WTC11 (cell line): Measurements from ENCODE around the gene DLG1. TPM values are rescaled to one million over a fixed set of nuclear protein-coding genes. Genes with fewer than 3 reads are reported as not detected.

Experiments
- ATAC-seq: fragments of 200-7000 bp; cut with Tn5 transposase; 2 replicates; pipeline ENCODE4 v1.10.0; 2021; ENCODE audit warnings: mild to moderate bottlenecking, moderate library complexity
- CTCF ChIA-PET: fragments of 300-600 bp; sonication (Branson Sonifier 250); formaldehyde crosslinking; loops from one replicate; lab custom pipeline; 2021; ENCODE audit warnings: antibody characterized with exemption; lab: Charles Lee
- POLR2A ChIA-PET: fragments of 350-600 bp; sonication (Branson Sonifier 250); formaldehyde crosslinking; loops from one replicate; lab custom pipeline; 2021; ENCODE audit warnings: antibody characterized with exemption; lab: Charles Lee
- DNase-seq: peaks from one replicate; pipeline ENCODE4 v3.0.0; 2021; ENCODE audit warnings: low spot score
- H3K27ac Mint-ChIP-seq: 2 replicates; pipeline ENCODE4 v1.8.0; 2021; ENCODE audit warnings: mixed read lengths
- H3K27me3 Mint-ChIP-seq: 2 replicates; pipeline ENCODE4 v1.8.0; 2021; ENCODE audit warnings: low read depth, mild to moderate bottlenecking, moderate library complexity, mixed read lengths
- H3K36me3 Mint-ChIP-seq: 2 replicates; pipeline ENCODE4 v1.8.0; 2021; ENCODE audit warnings: mixed read lengths
- H3K4me1 Mint-ChIP-seq: 2 replicates; pipeline ENCODE4 v1.8.0; 2022; ENCODE audit warnings: mixed read lengths
- H3K4me3 Mint-ChIP-seq: 2 replicates; pipeline ENCODE4 v1.8.0; 2021; ENCODE audit warnings: mild to moderate bottlenecking, moderate library complexity, mixed read lengths
- H3K9me3 Mint-ChIP-seq: 2 replicates; pipeline ENCODE4 v1.8.0; 2021; ENCODE audit warnings: mixed read lengths
- ATF1 ChIP-seq: sonication (generic); formaldehyde crosslinking; IDR thresholded peaks from 2 replicates; pipeline ENCODE4 v1.8.1; 2023; ENCODE audit warnings: mild to moderate bottlenecking, moderate library complexity, missing genetic modification reagents
- CBFB ChIP-seq: sonication (generic); formaldehyde crosslinking; IDR thresholded peaks from 2 replicates; pipeline ENCODE4 v1.8.1; 2022; ENCODE audit warnings: mild to moderate bottlenecking, low read depth, missing genetic modification reagents
- E2F5 ChIP-seq: sonication (generic); formaldehyde crosslinking; IDR thresholded peaks from 2 replicates; pipeline ENCODE4 v1.8.1; 2022; ENCODE audit warnings: mild to moderate bottlenecking, moderate library complexity, missing genetic modification reagents
- GABPB1 ChIP-seq: sonication (generic); formaldehyde crosslinking; IDR thresholded peaks from 2 replicates; pipeline ENCODE4 v1.8.1; 2023; ENCODE audit warnings: mild to moderate bottlenecking, missing genetic modification reagents
- GRHL2 ChIP-seq: fragments of 250-450 bp; sonication (Bioruptor Pico); IDR thresholded peaks from 2 replicates; pipeline ENCODE4 v1.8.0; 2022; ENCODE audit warnings: mild to moderate bottlenecking, moderate library complexity; ENCODE audit not compliant: insufficient replicate concordance, severe bottlenecking
- MAX ChIP-seq: sonication (generic); formaldehyde crosslinking; IDR thresholded peaks from 2 replicates; pipeline ENCODE4 v1.8.0; 2022; ENCODE audit warnings: mild to moderate bottlenecking, missing genetic modification reagents
- MLX ChIP-seq: sonication (generic); formaldehyde crosslinking; IDR thresholded peaks from 2 replicates; pipeline ENCODE4 v1.8.1; 2023; ENCODE audit warnings: mild to moderate bottlenecking, missing genetic modification reagents, moderate library complexity
- MXD4 ChIP-seq: fragments of 250-450 bp; sonication (Bioruptor Pico); IDR thresholded peaks from 2 replicates; pipeline ENCODE4 v1.8.0; 2021; ENCODE audit warnings: mild to moderate bottlenecking, moderate library complexity, borderline replicate concordance
- NFE2L1 ChIP-seq: sonication (generic); formaldehyde crosslinking; IDR thresholded peaks from 2 replicates; pipeline ENCODE4 v1.8.1; 2023; ENCODE audit warnings: missing genetic modification reagents
- NFYB ChIP-seq: sonication (generic); formaldehyde crosslinking; conservative IDR thresholded peaks from 2 replicates; pipeline ENCODE4 v1.8.0; 2022; ENCODE audit warnings: low read depth, missing genetic modification reagents
- PRRX2 ChIP-seq: fragments of 250-450 bp; sonication (Bioruptor Pico); IDR thresholded peaks from 2 replicates; pipeline ENCODE4 v1.8.0; 2021; ENCODE audit warnings: mild to moderate bottlenecking
- SMAD3 ChIP-seq: sonication (generic); formaldehyde crosslinking; IDR thresholded peaks from 2 replicates; pipeline ENCODE4 v1.8.0; 2022; ENCODE audit warnings: missing genetic modification reagents, mild to moderate bottlenecking, borderline replicate concordance
- SOX15 ChIP-seq: fragments of 250-450 bp; sonication (Bioruptor Pico); IDR thresholded peaks from 2 replicates; pipeline ENCODE4 v1.9.0; 2021; ENCODE audit warnings: mild to moderate bottlenecking
- TCF7 ChIP-seq: sonication (generic); formaldehyde crosslinking; IDR thresholded peaks from 2 replicates; pipeline ENCODE4 v1.8.0; 2022; ENCODE audit warnings: mild to moderate bottlenecking, low read depth, missing genetic modification reagents, moderate library complexity
- USF1 ChIP-seq: sonication (generic); formaldehyde crosslinking; IDR thresholded peaks from 2 replicates; pipeline ENCODE4 v1.8.0; 2022; ENCODE audit warnings: mild to moderate bottlenecking, missing genetic modification reagents
- USF2 ChIP-seq: sonication (generic); formaldehyde crosslinking; IDR thresholded peaks from 2 replicates; pipeline ENCODE4 v1.8.1; 2023; ENCODE audit warnings: mild to moderate bottlenecking, missing genetic modification reagents, moderate library complexity
- ZMAT4 ChIP-seq: fragments of 250-450 bp; sonication (Bioruptor Pico); IDR thresholded peaks from 2 replicates; pipeline ENCODE4 v1.9.0; 2021; ENCODE audit warnings: mild to moderate bottlenecking
- ZNF219 ChIP-seq: sonication (generic); formaldehyde crosslinking; IDR thresholded peaks from 2 replicates; pipeline ENCODE4 v1.8.0; 2023; ENCODE audit warnings: missing genetic modification reagents, mild to moderate bottlenecking, borderline replicate concordance
- total RNA-seq: library from RNA; stranded (reverse); gene quantifications from 3 replicates; pipeline ENCODE4 v1.2.3, GENCODE V29; 2021
- TF ChIP-seq, protein P1 (sequence below): fragments of 250-450 bp; sonication (Bioruptor Pico); IDR thresholded peaks from 2 replicates; pipeline ENCODE4 v1.9.0; 2021; ENCODE audit warnings: mild to moderate bottlenecking, borderline replicate concordance
- TF ChIP-seq, protein P2 (sequence below): sonication (generic); formaldehyde crosslinking; IDR thresholded peaks from 2 replicates; pipeline ENCODE4 v1.8.0; 2023; ENCODE audit warnings: missing genetic modification reagents
- TF ChIP-seq, protein P3 (sequence below): fragments of 250-450 bp; sonication (Bioruptor Pico); conservative IDR thresholded peaks from 2 replicates; pipeline ENCODE4 v1.9.0; 2021; ENCODE audit warnings: mild to moderate bottlenecking
- TF ChIP-seq, protein P4 (sequence below): sonication (generic); formaldehyde crosslinking; IDR thresholded peaks from 2 replicates; pipeline ENCODE4 v1.8.0; 2022; ENCODE audit warnings: mild to moderate bottlenecking, missing genetic modification reagents

Gene DLG1
- total RNA-seq, 1 experiment from 2014 or later = 81.1 TPM

DNA sequence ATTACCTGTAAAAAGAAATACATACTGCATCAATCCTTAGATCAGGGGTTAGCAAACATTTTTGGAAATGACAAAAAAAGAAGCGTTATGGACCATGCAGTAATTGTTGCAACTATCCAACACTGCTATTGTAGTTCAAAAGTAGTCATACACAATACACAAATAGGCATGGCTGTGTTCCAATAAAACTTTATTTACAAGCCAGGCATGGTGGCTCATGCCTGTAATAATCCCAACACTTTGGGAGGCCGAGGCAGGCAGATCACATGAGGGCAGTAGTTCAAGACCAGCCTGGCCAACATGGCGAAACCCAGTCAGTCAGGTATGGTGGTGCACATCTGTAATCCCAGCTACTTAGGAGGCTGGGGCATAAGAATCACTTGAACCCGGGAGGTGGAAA lies 124.8 kb downstream of the DLG1 start:
- H3K27me3 Mint-ChIP-seq = no peaks in the 10 kb centered on the region
- POLR2A ChIA-PET = no interaction called here
- ATAC-seq = no peak
- no peak for TF ChIP-seq ZNF219 (CRISPR knock-in tag)
- no peak for TF ChIP-seq MAX
- no peak for TF ChIP-seq NFYB
- no peak for TF ChIP-seq SMAD3 (CRISPR knock-in tag)
- TF ChIP-seq CBFB (CRISPR knock-in tag) = no peak
- TF ChIP-seq MXD4 = no peak
- TF ChIP-seq, protein P1, sequence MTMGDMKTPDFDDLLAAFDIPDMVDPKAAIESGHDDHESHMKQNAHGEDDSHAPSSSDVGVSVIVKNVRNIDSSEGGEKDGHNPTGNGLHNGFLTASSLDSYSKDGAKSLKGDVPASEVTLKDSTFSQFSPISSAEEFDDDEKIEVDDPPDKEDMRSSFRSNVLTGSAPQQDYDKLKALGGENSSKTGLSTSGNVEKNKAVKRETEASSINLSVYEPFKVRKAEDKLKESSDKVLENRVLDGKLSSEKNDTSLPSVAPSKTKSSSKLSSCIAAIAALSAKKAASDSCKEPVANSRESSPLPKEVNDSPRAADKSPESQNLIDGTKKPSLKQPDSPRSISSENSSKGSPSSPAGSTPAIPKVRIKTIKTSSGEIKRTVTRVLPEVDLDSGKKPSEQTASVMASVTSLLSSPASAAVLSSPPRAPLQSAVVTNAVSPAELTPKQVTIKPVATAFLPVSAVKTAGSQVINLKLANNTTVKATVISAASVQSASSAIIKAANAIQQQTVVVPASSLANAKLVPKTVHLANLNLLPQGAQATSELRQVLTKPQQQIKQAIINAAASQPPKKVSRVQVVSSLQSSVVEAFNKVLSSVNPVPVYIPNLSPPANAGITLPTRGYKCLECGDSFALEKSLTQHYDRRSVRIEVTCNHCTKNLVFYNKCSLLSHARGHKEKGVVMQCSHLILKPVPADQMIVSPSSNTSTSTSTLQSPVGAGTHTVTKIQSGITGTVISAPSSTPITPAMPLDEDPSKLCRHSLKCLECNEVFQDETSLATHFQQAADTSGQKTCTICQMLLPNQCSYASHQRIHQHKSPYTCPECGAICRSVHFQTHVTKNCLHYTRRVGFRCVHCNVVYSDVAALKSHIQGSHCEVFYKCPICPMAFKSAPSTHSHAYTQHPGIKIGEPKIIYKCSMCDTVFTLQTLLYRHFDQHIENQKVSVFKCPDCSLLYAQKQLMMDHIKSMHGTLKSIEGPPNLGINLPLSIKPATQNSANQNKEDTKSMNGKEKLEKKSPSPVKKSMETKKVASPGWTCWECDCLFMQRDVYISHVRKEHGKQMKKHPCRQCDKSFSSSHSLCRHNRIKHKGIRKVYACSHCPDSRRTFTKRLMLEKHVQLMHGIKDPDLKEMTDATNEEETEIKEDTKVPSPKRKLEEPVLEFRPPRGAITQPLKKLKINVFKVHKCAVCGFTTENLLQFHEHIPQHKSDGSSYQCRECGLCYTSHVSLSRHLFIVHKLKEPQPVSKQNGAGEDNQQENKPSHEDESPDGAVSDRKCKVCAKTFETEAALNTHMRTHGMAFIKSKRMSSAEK (CRISPR knock-in tag) = no peak
- TF ChIP-seq, protein P2, sequence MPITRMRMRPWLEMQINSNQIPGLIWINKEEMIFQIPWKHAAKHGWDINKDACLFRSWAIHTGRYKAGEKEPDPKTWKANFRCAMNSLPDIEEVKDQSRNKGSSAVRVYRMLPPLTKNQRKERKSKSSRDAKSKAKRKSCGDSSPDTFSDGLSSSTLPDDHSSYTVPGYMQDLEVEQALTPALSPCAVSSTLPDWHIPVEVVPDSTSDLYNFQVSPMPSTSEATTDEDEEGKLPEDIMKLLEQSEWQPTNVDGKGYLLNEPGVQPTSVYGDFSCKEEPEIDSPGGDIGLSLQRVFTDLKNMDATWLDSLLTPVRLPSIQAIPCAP (CRISPR knock-in tag) = no peak
- TF ChIP-seq, protein P3, sequence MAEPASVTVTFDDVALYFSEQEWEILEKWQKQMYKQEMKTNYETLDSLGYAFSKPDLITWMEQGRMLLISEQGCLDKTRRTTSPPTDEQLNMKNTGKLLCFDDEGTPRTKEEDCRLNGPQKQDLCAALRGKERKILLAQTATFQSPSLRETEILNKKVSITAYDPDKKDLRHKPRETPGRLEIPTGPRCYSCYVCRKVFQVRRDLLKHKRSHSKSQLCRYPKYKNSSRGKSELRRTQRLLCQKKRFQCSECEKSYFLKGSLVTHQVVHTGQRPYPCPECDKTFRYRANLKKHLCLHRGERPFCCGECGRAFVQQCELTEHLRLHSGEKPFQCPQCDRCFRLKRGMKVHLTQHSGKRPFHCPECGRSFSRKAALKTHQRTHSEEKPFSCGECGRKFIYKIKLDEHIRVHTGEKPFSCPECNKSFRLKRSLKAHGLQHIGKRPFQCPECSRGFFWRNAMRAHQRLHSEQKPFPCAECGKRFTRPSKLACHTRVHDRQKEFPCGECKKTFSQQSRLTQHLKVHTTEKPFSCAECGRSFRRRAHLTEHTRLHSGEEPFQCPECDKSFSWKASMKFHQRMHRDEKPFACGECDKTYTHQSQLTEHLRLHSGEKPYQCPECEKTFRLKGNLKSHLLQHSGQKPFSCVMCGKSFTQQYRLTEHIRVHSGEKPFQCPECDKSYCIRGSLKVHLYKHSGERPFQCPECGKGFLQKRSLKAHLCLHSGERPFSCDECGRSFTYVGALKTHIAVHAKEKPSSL (CRISPR knock-in tag) = no peak
- TF ChIP-seq ZMAT4 (CRISPR knock-in tag) = no peak
- TF ChIP-seq, protein P4, sequence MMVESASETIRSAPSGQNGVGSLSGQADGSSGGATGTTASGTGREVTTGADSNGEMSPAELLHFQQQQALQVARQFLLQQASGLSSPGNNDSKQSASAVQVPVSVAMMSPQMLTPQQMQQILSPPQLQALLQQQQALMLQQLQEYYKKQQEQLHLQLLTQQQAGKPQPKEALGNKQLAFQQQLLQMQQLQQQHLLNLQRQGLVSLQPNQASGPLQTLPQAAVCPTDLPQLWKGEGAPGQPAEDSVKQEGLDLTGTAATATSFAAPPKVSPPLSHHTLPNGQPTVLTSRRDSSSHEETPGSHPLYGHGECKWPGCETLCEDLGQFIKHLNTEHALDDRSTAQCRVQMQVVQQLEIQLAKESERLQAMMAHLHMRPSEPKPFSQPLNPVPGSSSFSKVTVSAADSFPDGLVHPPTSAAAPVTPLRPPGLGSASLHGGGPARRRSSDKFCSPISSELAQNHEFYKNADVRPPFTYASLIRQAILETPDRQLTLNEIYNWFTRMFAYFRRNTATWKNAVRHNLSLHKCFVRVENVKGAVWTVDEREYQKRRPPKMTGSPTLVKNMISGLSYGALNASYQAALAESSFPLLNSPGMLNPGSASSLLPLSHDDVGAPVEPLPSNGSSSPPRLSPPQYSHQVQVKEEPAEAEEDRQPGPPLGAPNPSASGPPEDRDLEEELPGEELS (CRISPR knock-in tag) = no peak
- TF ChIP-seq, all 79 proteins: peak for 0
- CTCF ChIA-PET = interaction anchor here (0.6 kb wide), 1 partner anchor 115 kb away, joined by 3 read pairs; no protein-coding TSS in a partner anchor
- DNase-seq = no peak
- peaks cover 30% of the 10 kb centered on the region for H3K4me1 Mint-ChIP-seq
- no peaks in the 10 kb centered on the region for H3K36me3 Mint-ChIP-seq
- H3K4me3 Mint-ChIP-seq = no peak overlapping the region
- H3K27ac Mint-ChIP-seq = no peak overlapping the region
- H3K9me3 Mint-ChIP-seq = no peaks in the 10 kb centered on the region

GRCh38 chr3:197171481-197172067 lies 126.8 kb downstream of the DLG1 start:
- POLR2A ChIA-PET = no interaction called here
- CTCF ChIA-PET = no interaction called here
- H3K36me3 Mint-ChIP-seq = no peaks in the 10 kb centered on the region
- no peaks in the 10 kb centered on the region for H3K9me3 Mint-ChIP-seq
- DNase-seq (no peak), ATAC-seq (no peak)
- H3K27me3 Mint-ChIP-seq = no peaks in the 10 kb centered on the region
- H3K27ac Mint-ChIP-seq = no peak overlapping the region
- H3K4me1 Mint-ChIP-seq = peaks cover 31% of the 10 kb centered on the region
- no peak overlapping the region for H3K4me3 Mint-ChIP-seq
- TF ChIP-seq USF1 (CRISPR knock-in tag) = no peak
- TF ChIP-seq PRRX2 (CRISPR knock-in tag) = no peak
- TF ChIP-seq USF2 = no peak
- TF ChIP-seq TCF7 (CRISPR knock-in tag) = no peak
- TF ChIP-seq SOX15 (CRISPR knock-in tag) = no peak
- no peak for TF ChIP-seq MLX (CRISPR knock-in tag)
- no peak for TF ChIP-seq GRHL2 (CRISPR knock-in tag)
- no peak for TF ChIP-seq E2F5
- no peak for TF ChIP-seq NFE2L1 (CRISPR knock-in tag)
- no peak for TF ChIP-seq ATF1 (CRISPR knock-in tag)
- no peak for TF ChIP-seq GABPB1 (CRISPR knock-in tag)
